Neural crest cell (in vitro differentiated cells): ENCODE data around the gene MTMR10. TPM values are rescaled to one million over a fixed set of nuclear protein-coding genes. Genes with fewer than 3 reads are reported as not detected.

Experiments
- DNase-seq: peaks from one replicate; pipeline ENCODE4 v3.0.0; 2021; ENCODE audit warnings: low read depth, mixed read lengths, low spot score
- H3K27ac Mint-ChIP-seq: one replicate; pipeline ENCODE4 v1.8.0; 2021; ENCODE audit warnings: mild to moderate bottlenecking, mixed read lengths; ENCODE audit not compliant: unreplicated experiment
- H3K27me3 Mint-ChIP-seq: 2 replicates; pipeline ENCODE4 v1.8.0; 2021; ENCODE audit warnings: low read depth, mild to moderate bottlenecking, mixed read lengths
- H3K36me3 Mint-ChIP-seq: 2 replicates; pipeline ENCODE4 v1.8.0; 2021; ENCODE audit warnings: low read depth, mild to moderate bottlenecking, mixed read lengths
- H3K4me1 Mint-ChIP-seq: 2 replicates; pipeline ENCODE4 v1.8.0; 2021; ENCODE audit warnings: mixed read lengths
- H3K4me3 Mint-ChIP-seq: one replicate; pipeline ENCODE4 v1.8.0; 2021; ENCODE audit warnings: mild to moderate bottlenecking, mixed read lengths
- H3K9me3 Mint-ChIP-seq: 2 replicates; pipeline ENCODE4 v1.8.0; 2021; ENCODE audit warnings: mixed read lengths
- CTCF ChIP-seq: fragments of 200-600 bp; sonication (generic); conservative IDR thresholded peaks from 2 replicates; pipeline ENCODE4 v1.5.0; 2021; ENCODE audit warnings: antibody characterized with exemption, mild to moderate bottlenecking
- long read RNA-seq: library from polyadenylated mRNA; unstranded; transcript quantifications from one replicate; pipeline ENCODE4 v2.0.0, GENCODE V29; 2020
- total RNA-seq: library from RNA; stranded (reverse); gene quantifications from 2 replicates; pipeline ENCODE4 v1.2.1, GENCODE V29; 2021

The MTMR10 gene, protein sequence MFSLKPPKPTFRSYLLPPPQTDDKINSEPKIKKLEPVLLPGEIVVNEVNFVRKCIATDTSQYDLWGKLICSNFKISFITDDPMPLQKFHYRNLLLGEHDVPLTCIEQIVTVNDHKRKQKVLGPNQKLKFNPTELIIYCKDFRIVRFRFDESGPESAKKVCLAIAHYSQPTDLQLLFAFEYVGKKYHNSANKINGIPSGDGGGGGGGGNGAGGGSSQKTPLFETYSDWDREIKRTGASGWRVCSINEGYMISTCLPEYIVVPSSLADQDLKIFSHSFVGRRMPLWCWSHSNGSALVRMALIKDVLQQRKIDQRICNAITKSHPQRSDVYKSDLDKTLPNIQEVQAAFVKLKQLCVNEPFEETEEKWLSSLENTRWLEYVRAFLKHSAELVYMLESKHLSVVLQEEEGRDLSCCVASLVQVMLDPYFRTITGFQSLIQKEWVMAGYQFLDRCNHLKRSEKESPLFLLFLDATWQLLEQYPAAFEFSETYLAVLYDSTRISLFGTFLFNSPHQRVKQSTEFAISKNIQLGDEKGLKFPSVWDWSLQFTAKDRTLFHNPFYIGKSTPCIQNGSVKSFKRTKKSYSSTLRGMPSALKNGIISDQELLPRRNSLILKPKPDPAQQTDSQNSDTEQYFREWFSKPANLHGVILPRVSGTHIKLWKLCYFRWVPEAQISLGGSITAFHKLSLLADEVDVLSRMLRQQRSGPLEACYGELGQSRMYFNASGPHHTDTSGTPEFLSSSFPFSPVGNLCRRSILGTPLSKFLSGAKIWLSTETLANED
- 18.6 and 20.0 TPM in 2 replicates for total RNA-seq
- long read RNA-seq, full-length matches to known transcripts = 2 of 10 reads
- long read RNA-seq, partial matches to known transcripts = 6 of 10 reads
- long read RNA-seq, other reads (novel, unspliced or antisense) = 2 of 10 reads

GRCh38 chr15:30991255-30992235 is at the start of gene MTMR10:
Gene MTMR10, minus strand, starts transcription at chr15:30991628. Its CDS starts 122 bp downstream, at chr15:30991506.
- H3K27me3 Mint-ChIP-seq = no peaks in the 10 kb centered on the region
- DNase-seq = peak; percentile 65
- H3K36me3 Mint-ChIP-seq = peaks cover 3% of the 10 kb centered on the region
- peaks cover 30% of the 10 kb centered on the region for H3K4me1 Mint-ChIP-seq
- peak within 1 kb of the TSS; percentile 97 for H3K4me3 Mint-ChIP-seq
- no peaks in the 10 kb centered on the region for H3K9me3 Mint-ChIP-seq
- no peak for TF ChIP-seq CTCF
- peak within 1 kb of the TSS; percentile 96 for H3K27ac Mint-ChIP-seq

GRCh38 chr15:31040611-31041010 is 49.2 kb upstream of the MTMR10 start:
- H3K27me3 Mint-ChIP-seq = no peaks in the 10 kb centered on the region
- TF ChIP-seq CTCF = no peak
- no peak overlapping the region for H3K27ac Mint-ChIP-seq
- H3K4me3 Mint-ChIP-seq = no peak overlapping the region
- H3K36me3 Mint-ChIP-seq = no peaks in the 10 kb centered on the region
- H3K4me1 Mint-ChIP-seq = no peaks in the 10 kb centered on the region
- no peaks in the 10 kb centered on the region for H3K9me3 Mint-ChIP-seq
- DNase-seq = no peak

DNA sequence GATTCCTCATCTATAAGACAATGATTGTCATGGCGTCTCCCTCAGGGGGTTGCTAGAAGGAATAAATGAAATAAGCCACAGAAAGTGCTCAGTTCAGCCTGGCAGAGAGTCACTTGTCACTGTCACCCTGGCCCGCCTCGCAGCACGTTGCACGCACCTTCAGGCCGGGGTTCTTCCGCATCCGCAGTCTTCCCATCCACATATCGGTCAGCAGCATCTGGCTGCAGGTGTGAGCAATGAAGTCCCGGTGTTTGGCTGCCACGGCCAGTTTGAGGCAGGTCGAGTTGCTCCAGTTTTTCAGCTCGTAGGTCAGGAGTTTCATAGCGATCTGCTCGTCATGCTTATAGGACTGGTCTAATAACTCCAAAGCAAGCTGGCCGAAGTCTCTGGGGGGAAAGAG is 48.5 kb upstream of the MTMR10 start:
- H3K9me3 Mint-ChIP-seq = no peaks in the 10 kb centered on the region
- H3K4me1 Mint-ChIP-seq = no peaks in the 10 kb centered on the region
- H3K4me3 Mint-ChIP-seq = no peak overlapping the region
- DNase-seq = no peak
- H3K27ac Mint-ChIP-seq = no peak overlapping the region
- H3K36me3 Mint-ChIP-seq = no peaks in the 10 kb centered on the region
- no peak for TF ChIP-seq CTCF
- H3K27me3 Mint-ChIP-seq = no peaks in the 10 kb centered on the region

DNA sequence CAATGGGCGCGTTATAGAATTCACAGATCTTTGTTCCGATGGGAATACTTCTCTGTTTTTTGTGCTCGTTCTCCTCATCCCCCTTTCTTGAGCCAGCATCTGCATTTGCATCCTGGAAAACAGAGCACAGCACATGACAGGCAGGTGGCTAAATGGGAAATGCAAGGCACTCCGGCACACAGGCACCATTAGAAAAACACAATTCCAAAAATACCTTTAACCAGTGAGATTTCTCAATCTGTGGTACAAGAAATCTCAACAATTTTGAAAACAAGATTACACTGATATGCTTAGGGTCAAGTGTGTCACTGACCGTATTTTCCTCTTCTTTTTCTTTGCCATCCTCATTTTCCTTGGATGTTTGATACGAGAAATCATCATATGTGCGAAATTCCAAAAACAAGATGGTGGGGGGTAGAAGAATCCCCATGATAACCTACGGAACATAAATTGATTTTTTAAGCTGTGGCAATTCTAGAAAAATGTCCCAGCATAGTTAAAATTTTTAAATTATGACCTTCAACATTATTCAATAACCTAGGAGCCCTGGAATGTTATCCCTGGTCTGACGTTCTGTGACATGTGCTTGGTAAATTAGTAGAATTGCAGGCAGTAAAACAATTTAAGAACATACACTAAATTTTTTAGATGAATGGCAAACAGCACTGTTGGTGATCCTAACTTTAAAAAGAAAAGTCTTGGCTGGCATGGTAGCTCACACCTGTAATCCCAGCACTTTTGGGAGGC is 46.5 kb upstream of the MTMR10 start:
- Mint-ChIP-seq H3K36me3 (no peaks in the 10 kb centered on the region), H3K27ac (no peak overlapping the region), H3K9me3 (no peaks in the 10 kb centered on the region), H3K4me1 (no peaks in the 10 kb centered on the region), H3K4me3 (no peak overlapping the region), H3K27me3 (no peaks in the 10 kb centered on the region)
- no peak for TF ChIP-seq CTCF
- DNase-seq = no peak
